H9 (cell line): ENCODE data around the gene MTA2. TPM values are rescaled to one million over a fixed set of nuclear protein-coding genes. Genes with fewer than 3 reads are reported as not detected.

Source experiments
- DNase-seq: peaks from one replicate; pipeline ENCODE4 v3.0.0-alpha.2; 2017
- H2AFZ ChIP-seq: one replicate; pipeline ENCODE4 v1.6.1; 2013; ENCODE audit warnings: mild to moderate bottlenecking, low read length, control low read depth, moderate library complexity
- H2AK5ac ChIP-seq: 2 replicates; pipeline ENCODE4 v1.6.1; 2013; ENCODE audit warnings: low read length, control low read depth, mixed read lengths; ENCODE audit not compliant: insufficient read length
- H2BK120ac ChIP-seq: one replicate; pipeline ENCODE4 v1.6.1; 2013; ENCODE audit warnings: low read depth, mild to moderate bottlenecking, low read length, control low read depth, inconsistent platforms; ENCODE audit not compliant: poor library complexity, severe bottlenecking
- H2BK12ac ChIP-seq: 2 replicates; pipeline ENCODE4 v1.6.1; 2013; ENCODE audit warnings: low read length, control low read depth, mixed read lengths, low read depth; ENCODE audit not compliant: insufficient read length
- H2BK15ac ChIP-seq: 2 replicates; pipeline ENCODE4 v1.6.1; 2013; ENCODE audit warnings: low read depth, low read length, control low read depth
- H2BK20ac ChIP-seq: one replicate; pipeline ENCODE4 v1.6.1; 2013; ENCODE audit warnings: low read depth, mild to moderate bottlenecking, low read length, control low read depth, inconsistent platforms; ENCODE audit not compliant: poor library complexity, severe bottlenecking
- H2BK5ac ChIP-seq: 2 replicates; pipeline ENCODE4 v1.6.1; 2013; ENCODE audit warnings: low read length, control low read depth, mixed read lengths; ENCODE audit not compliant: insufficient read length
- H3K14ac ChIP-seq: 2 replicates; pipeline ENCODE4 v1.6.1; 2013; ENCODE audit warnings: low read length, control low read depth; ENCODE audit not compliant: insufficient read depth
- H3K18ac ChIP-seq: 2 replicates; pipeline ENCODE4 v1.6.1; 2013; ENCODE audit warnings: low read depth, mild to moderate bottlenecking, mixed read lengths, low read length, control low read depth; ENCODE audit not compliant: insufficient read length
- H3K23ac ChIP-seq: 2 replicates; pipeline ENCODE4 v1.6.1; 2013; ENCODE audit warnings: low read length, control low read depth, mixed read lengths, low read depth; ENCODE audit not compliant: insufficient read length
- H3K23me2 ChIP-seq: 2 replicates; pipeline ENCODE4 v1.6.1; 2013; ENCODE audit warnings: low read depth, mild to moderate bottlenecking, mixed read lengths, low read length, control low read depth; ENCODE audit not compliant: insufficient read length, poor library complexity, severe bottlenecking
- H3K27ac ChIP-seq: 2 replicates; pipeline ENCODE4 v1.5.1; 2013; ENCODE audit warnings: low read length, control low read depth, mixed read lengths, low read depth; ENCODE audit not compliant: insufficient read length
- H3K27me3 ChIP-seq: 2 replicates; pipeline ENCODE4 v1.6.1; 2013; ENCODE audit warnings: low read length, control low read depth, inconsistent platforms; ENCODE audit not compliant: insufficient read depth
- H3K4ac ChIP-seq: 2 replicates; pipeline ENCODE4 v1.6.1; 2013; ENCODE audit warnings: low read depth, mild to moderate bottlenecking, control low read depth, inconsistent platforms, low read length, moderate library complexity
- H3K4me1 ChIP-seq: 2 replicates; pipeline ENCODE4 v1.6.1; 2013; ENCODE audit warnings: low read length, control low read depth, inconsistent platforms; ENCODE audit not compliant: insufficient read depth
- H3K4me2 ChIP-seq: 2 replicates; pipeline ENCODE4 v1.6.1; 2013; ENCODE audit warnings: low read length, control low read depth, mixed read lengths; ENCODE audit not compliant: insufficient read length, insufficient read depth
- H3K56ac ChIP-seq: 2 replicates; pipeline ENCODE4 v1.6.1; 2013; ENCODE audit warnings: low read depth, mild to moderate bottlenecking, mixed read lengths, low read length, control low read depth; ENCODE audit not compliant: insufficient read length
- H3K79me1 ChIP-seq: 2 replicates; pipeline ENCODE4 v1.6.1; 2013; ENCODE audit warnings: low read depth, mild to moderate bottlenecking, moderate library complexity, low read length, control low read depth, inconsistent platforms; ENCODE audit not compliant: insufficient read depth, poor library complexity, severe bottlenecking
- H3K79me2 ChIP-seq: 2 replicates; pipeline ENCODE4 v1.6.1; 2013; ENCODE audit warnings: low read length, control low read depth, inconsistent platforms; ENCODE audit not compliant: insufficient read depth
- H3K9ac ChIP-seq: 2 replicates; pipeline ENCODE4 v1.6.1; 2013; ENCODE audit warnings: low read length, control low read depth, mixed read lengths; ENCODE audit not compliant: insufficient read length; ENCODE audit errors: extremely low read depth
- H3K9me3 ChIP-seq: one replicate; pipeline ENCODE4 v1.6.1; 2013; ENCODE audit warnings: low read depth, low read length, inconsistent platforms; ENCODE audit not compliant: control insufficient read depth
- H3T11ph ChIP-seq: one replicate; pipeline ENCODE4 v1.6.1; 2013; ENCODE audit warnings: mild to moderate bottlenecking, low read length, control low read depth, inconsistent platforms
- H4K20me1 ChIP-seq: one replicate; pipeline ENCODE4 v1.6.1; 2013; ENCODE audit not compliant: control insufficient read depth, insufficient read length, insufficient read depth
- H4K5ac ChIP-seq: 2 replicates; pipeline ENCODE4 v1.6.1; 2013; ENCODE audit warnings: low read depth, mild to moderate bottlenecking, mixed read lengths, low read length, control low read depth; ENCODE audit not compliant: insufficient read length
- H4K8ac ChIP-seq: replicated peaks from 2 replicates; pipeline ENCODE4 v1.6.1; 2013; ENCODE audit warnings: low read length, control low read depth, mixed read lengths, low read depth; ENCODE audit not compliant: insufficient read length
- H4K91ac ChIP-seq: 2 replicates; pipeline ENCODE4 v1.6.1; 2013; ENCODE audit warnings: low read depth, mild to moderate bottlenecking, moderate library complexity, mixed read lengths, low read length, control low read depth; ENCODE audit not compliant: insufficient read length
- H3K27ac Mint-ChIP-seq, 3 experiments: 2 replicates in 2 of 3; 3 replicates in 1 of 3; pipeline ENCODE4 v1.8.0; 2020 to 2021; ENCODE audit warnings: mixed read lengths in 3 of 3, mild to moderate bottlenecking in 1 of 3, moderate library complexity in 1 of 3
- H3K27me3 Mint-ChIP-seq: 2 replicates; pipeline ENCODE4 v1.8.0; 2021; ENCODE audit warnings: low read depth, mild to moderate bottlenecking, moderate library complexity, mixed read lengths
- H3K36me3 Mint-ChIP-seq, 3 experiments: 2 replicates in 2 of 3; 3 replicates in 1 of 3; pipeline ENCODE4 v1.8.0; 2020 to 2021; ENCODE audit warnings: low read depth in 3 of 3, mixed read lengths in 3 of 3; ENCODE audit not compliant: insufficient read depth in 1 of 3
- H3K4me1 Mint-ChIP-seq, 2 experiments: 2 replicates each; pipeline ENCODE4 v1.8.0; 2020; ENCODE audit warnings: mixed read lengths in 2 of 2
- H3K4me3 Mint-ChIP-seq, 2 experiments: 2 replicates in 1 of 2; 3 replicates in 1 of 2; pipeline ENCODE4 v1.8.0; 2020 to 2021; ENCODE audit warnings: mild to moderate bottlenecking in 2 of 2, mixed read lengths in 2 of 2, moderate library complexity in 1 of 2
- H3K9me3 Mint-ChIP-seq, 2 experiments: 2 replicates in 1 of 2; 3 replicates in 1 of 2; pipeline ENCODE4 v1.8.0; 2020; ENCODE audit warnings: mild to moderate bottlenecking in 2 of 2, mixed read lengths in 2 of 2, moderate library complexity in 1 of 2
- WGBS: extraction: QIAGEN DNeasy Blood & Tissue Kit; methylation state at CpG from one replicate; pipeline ENCODE4 v1.1.7; 2013; ENCODE audit warnings: missing lambda C conversion rate, low lambda C conversion rate, mixed read lengths; ENCODE audit not compliant: insufficient read length; ENCODE audit errors: extremely low coverage; 5-methylcytosine and 5-hydroxymethylcytosine counted together
- total RNA-seq: library from RNA; stranded (reverse); gene quantifications from 2 replicates; pipeline ENCODE4 v1.2.1, GENCODE V29; 2021
- TF ChIP-seq, protein P1 (sequence below): fragments of 200-600 bp; sonication (generic); conservative IDR thresholded peaks from 3 replicates; pipeline ENCODE4 v1.8.0; 2021; ENCODE audit warnings: antibody characterized with exemption, mild to moderate bottlenecking

MTA2 gene
- total RNA-seq, 1 experiment from 2014 or later = 143 TPM

DNA sequence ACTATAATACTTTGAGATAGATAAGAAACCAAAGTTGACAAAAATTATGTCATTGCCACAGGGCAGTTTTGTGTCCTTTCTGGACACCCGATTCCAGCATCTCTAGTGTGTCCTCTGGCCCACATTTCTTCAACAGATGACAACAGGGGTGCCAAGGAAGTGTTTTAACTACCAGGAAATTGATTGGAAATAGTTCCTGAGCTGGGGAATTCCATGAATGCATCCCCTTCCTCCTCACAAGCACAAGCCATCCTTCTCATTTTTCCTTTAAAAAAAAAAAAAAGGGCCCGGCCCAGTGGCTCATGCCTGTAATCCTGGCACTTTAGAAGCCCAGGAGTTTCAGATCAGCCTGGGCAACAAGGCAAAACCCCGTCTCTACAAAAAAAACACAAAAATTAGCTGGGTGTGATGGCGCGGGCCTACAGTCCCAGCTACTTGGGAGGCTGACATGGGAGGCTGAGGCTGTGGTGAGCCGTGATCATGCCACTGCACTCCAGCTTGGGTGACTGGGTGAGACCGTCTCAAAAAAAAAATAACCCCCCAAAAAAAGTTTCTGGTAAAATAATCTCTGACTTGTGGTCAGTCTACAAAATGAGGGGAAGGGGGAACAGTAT, 20.9 kb upstream of the MTA2 start:
- Mint-ChIP-seq H3K9me3 (no peaks in the 10 kb centered on the region), H3K36me3 (peaks cover 24 to 46% (median 40%) of the 10 kb centered on the region in 3 experiments; a peak in 6 of 7 replicates), H3K27ac (peak overlapping the region; percentile 90 to 93 (median 93)), H3K4me1 (peaks cover 17 to 19% of the 10 kb centered on the region in 2 experiments), H3K27me3 (no peaks in the 10 kb centered on the region), H3K4me3 (peak overlapping the region; percentile 77 to 95)
- Histone ChIP-seq H2BK12ac (no peak overlapping the region), H3K9ac (no peak overlapping the region), H2BK15ac (no peak overlapping the region), H2AK5ac (no peak overlapping the region), H4K8ac (no peak overlapping the region), H4K20me1 (peaks cover 2% of the 10 kb centered on the region), H3K4me2 (peak overlapping the region; percentile 5), H3K4me1 (peaks cover 2% of the 10 kb centered on the region; the same call in 1 of the 2 replicates), H2BK5ac (no peak overlapping the region), H3K79me2 (no peaks in the 10 kb centered on the region; the same call in 1 of the 2 replicates), H3K14ac (no peak overlapping the region), H3K56ac (no peak overlapping the region), H2BK20ac (no peak overlapping the region), H4K91ac (no peak overlapping the region), H3K23me2 (peaks cover 8% of the 10 kb centered on the region), H3K23ac (no peak overlapping the region), H4K5ac (no peak overlapping the region), H3T11ph (no peak overlapping the region), H3K4ac (no peak overlapping the region), H3K79me1 (no peaks in the 10 kb centered on the region), H2AFZ (no peak overlapping the region), H3K18ac (no peak overlapping the region), H3K27me3 (no peaks in the 10 kb centered on the region), H3K9me3 (no peaks in the 10 kb centered on the region), H2BK120ac (no peak overlapping the region), H3K27ac (no peak overlapping the region)
- DNase-seq = no peak
- no CpG with 5 or more reads among the region's 7 CpGs for WGBS
- TF ChIP-seq, protein P1, sequence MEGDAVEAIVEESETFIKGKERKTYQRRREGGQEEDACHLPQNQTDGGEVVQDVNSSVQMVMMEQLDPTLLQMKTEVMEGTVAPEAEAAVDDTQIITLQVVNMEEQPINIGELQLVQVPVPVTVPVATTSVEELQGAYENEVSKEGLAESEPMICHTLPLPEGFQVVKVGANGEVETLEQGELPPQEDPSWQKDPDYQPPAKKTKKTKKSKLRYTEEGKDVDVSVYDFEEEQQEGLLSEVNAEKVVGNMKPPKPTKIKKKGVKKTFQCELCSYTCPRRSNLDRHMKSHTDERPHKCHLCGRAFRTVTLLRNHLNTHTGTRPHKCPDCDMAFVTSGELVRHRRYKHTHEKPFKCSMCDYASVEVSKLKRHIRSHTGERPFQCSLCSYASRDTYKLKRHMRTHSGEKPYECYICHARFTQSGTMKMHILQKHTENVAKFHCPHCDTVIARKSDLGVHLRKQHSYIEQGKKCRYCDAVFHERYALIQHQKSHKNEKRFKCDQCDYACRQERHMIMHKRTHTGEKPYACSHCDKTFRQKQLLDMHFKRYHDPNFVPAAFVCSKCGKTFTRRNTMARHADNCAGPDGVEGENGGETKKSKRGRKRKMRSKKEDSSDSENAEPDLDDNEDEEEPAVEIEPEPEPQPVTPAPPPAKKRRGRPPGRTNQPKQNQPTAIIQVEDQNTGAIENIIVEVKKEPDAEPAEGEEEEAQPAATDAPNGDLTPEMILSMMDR = no peak
